ENCODE results near the gene TESMIN.

TESMIN gene, protein sequence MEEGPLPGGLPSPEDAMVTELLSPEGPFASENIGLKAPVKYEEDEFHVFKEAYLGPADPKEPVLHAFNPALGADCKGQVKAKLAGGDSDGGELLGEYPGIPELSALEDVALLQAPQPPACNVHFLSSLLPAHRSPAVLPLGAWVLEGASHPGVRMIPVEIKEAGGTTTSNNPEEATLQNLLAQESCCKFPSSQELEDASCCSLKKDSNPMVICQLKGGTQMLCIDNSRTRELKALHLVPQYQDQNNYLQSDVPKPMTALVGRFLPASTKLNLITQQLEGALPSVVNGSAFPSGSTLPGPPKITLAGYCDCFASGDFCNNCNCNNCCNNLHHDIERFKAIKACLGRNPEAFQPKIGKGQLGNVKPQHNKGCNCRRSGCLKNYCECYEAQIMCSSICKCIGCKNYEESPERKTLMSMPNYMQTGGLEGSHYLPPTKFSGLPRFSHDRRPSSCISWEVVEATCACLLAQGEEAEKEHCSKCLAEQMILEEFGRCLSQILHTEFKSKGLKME

DNA sequence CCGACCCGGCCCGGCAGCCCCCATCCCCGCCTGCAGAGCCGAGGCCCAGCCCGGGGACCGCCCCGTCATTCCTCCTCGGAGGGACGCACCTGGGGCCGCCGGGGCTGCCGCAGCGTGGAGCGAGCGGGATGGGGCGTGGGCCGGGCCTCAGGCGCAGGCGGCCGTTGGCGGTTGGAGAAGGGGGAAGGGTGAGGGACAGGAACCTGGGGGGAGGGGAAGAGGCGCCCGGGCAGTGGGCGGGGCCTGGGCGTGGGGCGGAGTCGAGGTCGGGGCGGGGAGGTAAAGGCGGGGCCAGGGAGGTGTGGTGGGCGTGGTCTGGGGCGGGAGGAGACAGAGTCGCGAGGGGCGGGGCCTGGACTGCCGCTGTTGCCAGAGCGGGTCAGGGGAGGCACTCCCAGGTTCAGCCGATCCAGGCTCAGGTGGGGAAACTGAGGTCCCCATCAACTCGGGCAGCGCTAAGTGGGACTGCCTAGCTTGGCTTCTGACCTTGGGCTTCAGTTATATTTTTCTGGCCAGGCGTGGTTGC, at the start of gene TESMIN:
TSS of gene TESMIN (minus strand) at position 190 of the 526 bp plus-strand sequence. CDS start 860 bp downstream, outside the sequence.
- no peak for DNase-seq (ENCODE audit: low read depth, low spot score)

DNA sequence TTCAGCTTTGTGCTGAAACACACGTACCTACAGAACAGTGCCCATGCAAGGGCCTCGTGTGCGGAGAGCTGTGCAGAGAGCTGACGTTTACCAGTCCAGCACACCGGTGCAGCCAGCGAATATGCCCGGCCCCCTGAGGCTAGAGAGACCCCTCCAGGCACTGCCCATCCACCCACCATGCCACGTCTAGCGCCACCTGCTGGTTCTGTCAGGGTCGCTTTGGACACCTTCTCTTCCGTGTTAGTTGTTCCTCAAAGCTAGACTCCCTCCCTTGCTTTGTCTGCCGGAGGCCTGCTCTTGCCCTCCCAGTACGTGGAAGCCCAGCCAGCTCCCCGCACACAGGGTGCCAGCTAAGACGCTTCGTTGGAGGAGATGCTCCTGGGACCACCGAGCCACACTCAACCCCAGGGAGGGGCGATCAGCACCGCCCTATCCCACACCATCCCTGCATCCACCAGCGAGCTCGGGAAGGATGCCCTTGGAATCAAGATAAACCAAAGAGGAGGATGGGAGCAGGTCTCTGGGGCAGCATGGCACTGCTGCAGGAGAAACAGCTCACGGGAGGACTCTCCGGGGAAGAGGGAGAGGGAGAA, 47.0 kb upstream of the TESMIN start:
- peak; percentile 38 for DNase-seq (ENCODE audit: low read depth, low spot score)

DNA sequence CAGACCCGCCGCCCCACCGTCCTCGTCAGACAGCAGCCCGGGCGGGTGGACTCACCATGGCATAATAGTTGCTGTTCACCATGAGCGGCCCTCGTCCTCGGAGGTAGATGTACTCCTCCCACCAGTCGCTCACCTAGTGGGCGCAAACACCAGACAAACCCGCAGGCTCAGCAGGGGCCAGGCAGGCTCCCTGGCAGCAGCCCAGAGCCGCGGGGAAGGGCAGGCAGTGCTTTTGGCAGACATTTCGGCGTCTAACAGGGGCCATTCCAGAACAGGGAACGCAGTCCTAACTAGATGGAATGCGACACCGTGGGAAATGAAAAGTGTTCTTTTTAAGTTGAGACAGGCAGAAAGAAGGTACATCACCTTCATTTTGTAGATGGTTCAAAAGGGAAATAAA, 45.5 kb upstream of the TESMIN start:
- no peak for DNase-seq (ENCODE audit: low read depth, low spot score)

DNA sequence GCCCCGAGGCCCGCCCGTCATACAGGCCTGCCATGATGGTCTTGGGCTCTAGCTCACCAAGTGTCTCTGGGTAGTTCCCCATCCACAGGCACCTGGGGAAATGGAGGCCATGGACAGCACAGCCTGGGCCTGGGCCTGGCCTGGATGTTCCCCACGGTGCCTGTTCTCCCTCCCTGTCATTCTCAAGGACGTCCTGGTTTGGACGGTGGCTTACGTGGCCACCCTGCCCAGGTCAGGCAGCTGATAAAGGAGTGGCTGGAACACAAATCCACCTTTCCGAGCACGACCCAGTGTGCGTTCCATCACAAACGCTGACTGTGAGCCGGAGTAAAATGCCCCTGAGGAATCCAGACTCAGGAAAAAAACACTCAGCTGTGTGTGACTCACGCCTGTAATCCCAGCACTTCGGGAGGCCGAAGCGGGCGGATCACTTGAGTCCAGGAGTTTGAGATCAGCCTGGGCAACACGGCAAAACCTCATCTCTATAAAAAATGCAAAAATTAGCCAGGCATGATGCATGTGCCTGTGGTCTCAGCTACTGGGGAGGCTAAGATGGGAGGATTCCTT, 41.2 kb upstream of the TESMIN start:
- DNase-seq (ENCODE audit: low read depth, low spot score) = no peak

DNA sequence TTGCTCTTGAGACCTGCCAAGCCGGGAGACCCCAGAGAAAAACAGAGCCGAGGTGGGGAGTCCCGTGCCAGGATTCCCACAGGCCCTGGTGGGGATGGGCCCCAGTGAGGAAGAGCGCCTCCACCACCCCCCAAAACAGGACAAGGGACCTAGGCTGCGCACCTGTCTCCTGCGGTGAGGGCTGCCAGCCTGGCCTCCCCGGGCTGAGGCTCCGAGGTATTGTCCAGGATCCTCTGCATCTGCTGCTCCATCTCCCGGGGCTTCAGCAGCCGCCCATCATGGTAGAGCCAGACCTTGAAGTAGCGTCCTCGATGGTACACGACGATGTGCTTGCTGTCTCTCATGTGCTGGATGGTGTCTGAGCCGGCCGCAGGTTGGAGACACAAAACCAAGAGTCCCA, 33.3 kb upstream of the TESMIN start:
- DNase-seq (ENCODE audit: low read depth, low spot score) = no peak

DNA sequence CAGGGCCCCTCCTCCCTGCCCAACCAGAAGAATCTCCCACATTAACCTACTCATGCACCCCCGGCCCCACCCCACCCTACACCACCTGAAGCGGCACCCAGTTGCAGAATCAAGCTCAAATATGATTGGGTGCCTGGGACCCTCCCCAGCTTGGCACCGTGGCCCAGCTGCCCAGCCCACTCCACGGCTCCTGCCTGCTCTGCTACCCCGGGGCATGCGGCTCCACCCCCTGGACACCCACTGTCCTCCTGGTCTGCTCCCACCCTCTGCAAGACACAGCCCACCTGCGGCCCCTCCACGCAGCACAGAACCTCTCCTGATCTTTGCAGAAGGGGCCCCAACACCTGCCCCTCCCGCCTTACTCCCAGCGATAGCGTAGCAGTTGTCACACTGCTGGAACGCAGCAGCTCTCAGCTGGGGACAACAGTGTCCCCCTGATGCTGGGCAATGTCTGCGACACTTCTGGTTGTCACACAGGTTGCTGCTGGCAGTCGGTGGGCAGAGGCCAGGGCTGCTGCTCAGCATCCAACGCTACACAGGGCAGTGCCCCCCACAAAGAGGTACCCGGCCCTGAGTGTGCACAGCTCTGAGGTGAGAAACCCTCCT, 32.0 kb upstream of the TESMIN start:
- no peak for DNase-seq (ENCODE audit: low read depth, low spot score)

DNA sequence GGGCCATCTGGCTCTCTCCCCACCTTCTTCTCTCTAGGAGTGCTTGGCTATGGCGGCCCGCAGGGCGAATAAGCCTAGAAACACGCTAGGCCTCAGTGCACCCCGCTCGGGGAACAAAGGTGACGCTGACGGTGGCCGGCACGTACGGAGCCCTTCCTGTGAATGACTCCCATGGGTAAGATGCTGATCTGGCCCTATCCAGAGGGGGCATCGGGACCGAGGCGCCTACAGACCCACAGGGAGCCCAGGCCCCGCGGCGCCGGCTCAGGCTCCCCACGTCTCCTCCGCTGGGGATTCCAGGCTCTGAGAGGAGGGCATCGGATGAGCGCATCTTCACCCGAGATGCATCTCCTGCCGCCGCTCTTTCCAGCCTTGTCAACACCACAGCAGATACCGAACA, 31.4 kb upstream of the TESMIN start:
- DNase-seq (ENCODE audit: low read depth, low spot score) = no peak

DNA sequence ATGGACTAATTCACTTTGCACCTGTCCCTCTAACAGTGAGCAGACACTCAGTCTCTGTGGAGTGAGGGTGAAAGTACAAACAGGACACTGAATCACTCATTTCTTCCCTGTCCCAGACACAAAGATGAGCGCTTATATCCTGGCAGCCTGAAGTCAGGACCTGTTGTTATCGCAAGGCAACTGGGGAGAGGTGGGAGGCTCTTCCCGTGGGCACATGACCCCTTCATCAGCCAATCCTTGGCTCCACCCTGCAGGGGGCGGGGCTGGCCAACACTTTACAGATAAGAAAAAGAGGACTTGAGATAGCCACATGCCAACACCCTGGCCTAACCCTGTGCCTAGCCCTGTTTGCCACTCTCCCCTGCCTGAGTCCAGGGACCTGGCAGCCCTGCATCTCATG, 29.5 kb upstream of the TESMIN start:
- peak; percentile 42 for DNase-seq (ENCODE audit: low read depth, low spot score)

DNA sequence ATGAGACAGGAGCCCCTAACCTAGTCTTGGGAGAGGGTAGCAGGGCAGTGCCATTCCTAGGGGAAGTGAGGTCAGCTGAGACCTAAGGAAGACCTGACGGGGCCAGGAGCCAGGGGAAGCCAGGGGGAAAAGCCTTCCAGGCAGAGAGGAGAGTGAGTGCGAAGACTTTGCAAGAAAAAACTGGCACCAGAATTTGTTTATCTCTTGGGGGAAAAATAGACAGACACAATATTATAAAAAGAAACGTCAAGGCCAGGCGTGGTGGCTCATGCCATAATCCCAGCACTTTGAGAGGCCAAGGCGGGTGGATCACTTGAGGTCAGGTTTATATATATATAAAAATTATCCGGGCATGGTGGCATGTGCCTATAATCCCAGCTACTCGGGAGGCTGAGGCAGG, 26.9 kb upstream of the TESMIN start:
- DNase-seq (ENCODE audit: low read depth, low spot score) = no peak

DNA sequence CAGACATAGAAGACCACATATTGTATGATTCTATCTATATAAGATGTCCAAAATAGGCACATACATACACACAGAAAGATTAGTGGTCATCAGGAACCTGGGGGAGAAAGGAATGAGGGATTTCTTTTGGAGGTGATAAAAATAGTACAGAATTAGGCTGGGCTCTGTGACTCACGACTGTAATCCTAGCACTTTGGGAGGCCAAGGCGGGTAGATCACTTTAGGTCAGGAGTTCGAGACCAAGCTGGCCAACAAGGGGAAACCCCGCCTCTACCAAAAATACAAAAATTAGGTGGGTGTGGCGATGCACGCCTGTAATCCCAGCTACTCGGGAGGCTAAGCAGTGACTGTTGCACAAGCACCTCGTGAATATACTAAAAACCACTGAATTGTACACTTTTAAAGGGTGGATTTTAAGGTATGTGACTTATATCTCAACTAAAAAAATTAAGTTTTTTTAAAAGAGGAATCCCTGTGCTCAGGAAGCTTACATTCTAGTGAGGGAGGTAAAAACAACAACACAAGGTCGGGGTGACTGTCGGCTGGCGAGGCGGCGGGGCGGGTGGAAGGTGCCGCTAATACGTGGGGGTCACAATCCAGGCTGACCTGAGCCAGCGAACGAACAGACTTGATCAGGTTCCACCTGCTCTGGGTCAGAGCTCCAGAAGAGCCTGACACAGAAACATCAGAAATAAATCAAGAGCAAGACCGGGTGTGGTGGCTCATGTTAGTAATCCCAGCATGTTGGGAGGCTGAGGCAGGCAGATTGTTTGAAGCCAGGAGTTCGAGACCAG, 25.3 kb upstream of the TESMIN start:
- no peak for DNase-seq (ENCODE audit: low read depth, low spot score)

DNA sequence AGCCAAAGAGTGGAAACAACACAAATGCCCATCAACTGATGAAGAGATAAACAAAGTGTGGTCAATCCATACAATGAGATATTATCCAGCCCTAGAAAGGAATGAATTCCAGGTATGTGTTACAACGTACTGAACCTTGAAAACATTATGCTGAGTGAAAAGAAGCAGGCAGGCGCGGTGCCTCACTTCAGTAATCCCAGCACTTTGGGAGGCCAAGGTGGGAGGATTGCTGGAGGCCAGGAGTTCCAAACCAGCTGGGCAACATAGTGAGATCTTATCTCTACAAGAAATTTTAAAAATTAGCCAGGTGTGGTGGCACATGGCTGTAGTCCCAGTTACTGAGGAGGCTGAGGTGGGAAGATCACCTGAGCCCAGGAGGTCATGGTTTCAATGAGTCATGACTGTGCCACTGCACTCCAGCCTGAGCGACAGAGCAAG, 24.6 kb upstream of the TESMIN start:
- DNase-seq (ENCODE audit: low read depth, low spot score) = no peak

DNA sequence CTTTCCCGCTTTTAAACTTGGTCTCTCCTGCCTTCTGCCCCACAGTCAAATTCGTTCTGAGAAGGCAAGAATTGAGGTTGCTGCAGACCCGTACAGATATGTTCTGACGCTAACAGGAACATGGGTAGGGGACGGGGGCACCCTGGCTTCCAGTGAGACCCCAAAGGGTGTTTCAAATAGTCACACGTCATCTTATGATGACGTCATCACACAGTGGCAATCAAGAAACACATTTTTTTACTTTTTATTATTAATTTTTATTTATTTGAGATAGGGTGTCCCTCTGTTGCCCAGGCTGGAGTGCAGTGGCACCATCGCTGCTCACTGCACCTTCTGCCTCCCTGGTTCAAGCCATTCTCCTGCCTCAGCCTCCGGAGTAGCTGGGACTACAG, 22.9 kb upstream of the TESMIN start:
- DNase-seq (ENCODE audit: low read depth, low spot score) = no peak

DNA sequence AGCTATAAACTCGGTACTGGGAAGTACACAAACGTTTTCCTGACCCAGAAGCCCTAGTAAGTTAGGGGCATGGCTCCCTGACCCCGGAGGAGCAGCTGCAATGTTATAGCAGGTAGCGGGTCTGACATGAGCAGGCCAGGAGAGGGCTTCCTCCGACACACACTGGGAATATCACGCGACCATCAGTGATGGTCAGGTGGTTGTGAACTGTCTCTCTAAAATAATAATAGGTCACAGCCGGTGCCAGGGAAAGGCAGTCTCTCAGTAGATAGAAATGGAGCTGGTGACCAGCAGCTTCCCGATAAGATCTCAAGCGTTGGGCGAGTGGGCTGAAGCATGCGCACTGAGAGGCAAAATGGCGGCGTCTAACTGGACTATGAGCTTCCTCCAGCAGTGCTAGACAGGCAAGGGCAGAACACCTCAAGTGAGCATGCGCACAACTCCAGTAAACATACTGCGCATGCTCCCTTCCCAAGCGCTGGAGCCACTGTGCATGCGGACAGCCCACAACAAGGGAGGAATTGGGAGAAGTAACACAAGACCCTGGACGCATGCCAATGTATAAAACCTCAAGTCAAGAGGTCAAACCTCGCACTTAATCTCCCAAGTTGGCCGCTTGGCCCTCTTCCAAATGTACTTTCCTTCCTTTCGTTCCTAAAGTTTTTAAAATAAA, 22.3 kb upstream of the TESMIN start:
- no peak for DNase-seq (ENCODE audit: low read depth, low spot score)

DNA sequence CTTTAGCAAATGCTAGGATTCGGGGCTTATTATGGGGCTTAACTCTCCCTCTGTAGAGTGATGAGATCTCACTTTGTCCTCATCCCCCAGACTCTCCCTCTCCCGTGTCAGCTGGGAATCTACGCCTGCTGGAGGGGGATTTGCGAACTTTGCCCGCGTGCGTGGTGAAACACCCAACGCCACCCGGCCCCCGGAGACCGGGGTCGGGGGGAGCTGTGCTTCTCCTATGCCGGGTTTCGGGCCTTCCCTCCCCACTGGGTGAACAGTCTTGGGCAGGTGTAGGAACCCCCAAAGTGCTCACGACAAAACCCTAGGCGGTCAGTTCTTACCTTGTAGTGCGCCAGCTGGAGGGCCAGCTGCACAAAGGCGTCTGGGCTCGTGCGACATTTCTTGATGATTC, 21.6 kb upstream of the TESMIN start:
- no peak for DNase-seq (ENCODE audit: low read depth, low spot score)

DNA sequence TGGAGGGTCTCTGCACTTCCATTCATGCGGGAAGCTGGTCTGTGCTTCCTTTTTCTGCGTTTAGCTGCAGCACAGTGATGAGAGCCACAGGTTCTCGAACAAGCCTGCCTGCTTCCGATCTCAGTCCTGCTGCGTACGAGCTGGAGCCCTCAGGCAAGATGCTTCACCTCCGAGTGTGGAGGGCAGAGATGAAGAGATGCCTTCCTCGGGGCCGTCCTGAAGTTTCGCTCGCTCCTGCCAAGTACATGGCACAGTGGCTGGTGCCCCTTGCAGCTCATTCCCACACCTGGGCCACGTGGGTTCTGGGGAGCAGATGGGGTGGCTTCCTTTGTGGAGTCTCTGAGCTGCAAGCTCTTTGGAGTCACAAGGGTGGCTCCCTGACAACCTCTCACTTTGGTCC, 19.5 kb upstream of the TESMIN start:
- DNase-seq (ENCODE audit: low read depth, low spot score) = no peak

DNA sequence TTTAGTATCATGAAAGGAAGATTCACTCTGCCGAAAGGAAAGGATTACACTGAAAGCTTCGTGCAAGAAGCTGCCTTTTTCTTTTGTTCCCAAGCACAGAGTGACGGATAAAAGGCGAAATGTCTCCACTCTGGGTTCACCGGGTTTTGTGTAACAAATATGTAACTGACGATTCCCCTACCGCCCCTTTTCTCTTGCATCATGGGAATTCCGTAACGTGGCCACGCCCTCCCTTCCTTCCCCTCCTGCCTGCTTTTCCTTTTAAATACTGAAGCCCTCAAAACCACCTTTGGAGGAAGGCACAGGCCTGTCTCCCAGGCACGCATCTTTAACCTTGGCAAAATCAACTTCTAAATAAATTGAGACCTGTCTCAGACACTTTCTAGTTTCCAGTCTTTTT, 16.4 kb upstream of the TESMIN start:
- no peak for DNase-seq (ENCODE audit: low read depth, low spot score)

DNA sequence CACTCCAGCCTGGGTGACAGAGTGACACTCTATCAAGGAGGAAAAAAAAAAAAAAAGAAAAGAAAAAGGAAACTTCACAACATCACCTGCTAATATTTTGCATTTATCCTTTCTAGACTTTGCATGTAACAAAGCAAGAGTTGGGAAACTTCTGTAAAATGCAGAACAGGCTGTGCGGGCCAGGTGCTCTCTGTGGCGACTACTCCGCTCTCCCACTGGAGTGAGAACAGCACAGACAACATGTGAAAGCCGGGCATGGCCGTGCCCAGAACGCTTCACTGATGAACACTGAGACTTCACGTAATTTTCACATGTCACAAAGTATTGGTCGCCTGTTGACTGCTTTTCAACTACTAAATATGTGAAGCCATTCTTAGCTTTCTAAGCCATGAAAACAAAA, 15.5 kb upstream of the TESMIN start:
- DNase-seq (ENCODE audit: low read depth, low spot score) = no peak

DNA sequence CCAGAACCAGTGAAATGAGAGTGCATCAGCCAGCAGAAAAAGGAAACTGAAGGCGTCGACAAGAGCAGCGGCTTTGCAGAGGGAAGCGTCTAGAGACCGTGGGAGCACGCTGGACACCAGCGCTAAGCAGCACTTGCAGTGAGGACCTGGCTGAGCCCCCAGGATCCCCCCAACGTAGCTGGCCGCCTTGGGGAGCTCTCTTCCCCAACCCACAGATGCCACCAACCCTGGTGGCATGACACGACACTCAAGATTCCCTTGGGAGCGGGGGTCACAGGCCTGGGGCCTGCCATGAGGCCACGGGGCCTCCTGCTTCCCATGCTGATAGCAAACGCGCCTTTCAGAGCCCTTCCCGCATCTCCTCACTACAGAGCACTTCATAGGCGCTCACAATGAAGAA, 13.4 kb upstream of the TESMIN start:
- DNase-seq (ENCODE audit: low read depth, low spot score) = no peak

DNA sequence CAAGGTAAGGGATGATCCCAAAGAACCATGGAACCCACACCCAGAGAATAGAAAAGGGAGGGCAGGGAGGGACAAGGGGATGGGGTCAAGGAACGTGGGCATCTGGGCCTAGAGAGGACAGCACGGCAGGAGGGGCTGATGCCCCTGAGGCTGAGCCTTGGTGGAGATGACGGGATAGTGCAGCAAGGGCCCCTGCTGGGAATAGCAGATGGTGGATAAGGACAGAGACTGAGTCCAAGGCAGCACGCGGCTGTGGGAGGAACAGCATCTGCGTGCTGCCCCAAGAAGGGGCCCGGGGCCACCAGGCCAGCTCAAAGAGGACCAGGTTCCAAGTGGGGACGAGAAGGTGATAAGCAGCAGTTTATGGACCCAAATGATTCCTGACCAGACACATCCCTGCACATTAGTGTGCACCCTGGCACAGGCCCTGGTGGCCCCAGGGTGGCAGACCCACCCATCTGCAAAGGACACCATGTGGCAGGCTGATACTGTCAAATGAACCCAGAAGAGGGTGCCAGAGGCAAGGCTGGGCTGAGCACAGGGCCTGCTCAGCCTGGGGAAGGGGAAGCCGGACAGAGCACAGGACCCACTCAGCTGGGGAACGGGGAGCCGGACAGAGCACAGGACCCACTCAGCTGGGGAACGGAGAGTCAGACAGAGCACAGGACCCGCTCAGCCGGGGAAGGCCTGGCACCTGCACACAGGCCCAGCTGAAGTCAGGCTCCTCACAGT, 12.8 kb upstream of the TESMIN start:
- no peak for DNase-seq (ENCODE audit: low read depth, low spot score)

DNA sequence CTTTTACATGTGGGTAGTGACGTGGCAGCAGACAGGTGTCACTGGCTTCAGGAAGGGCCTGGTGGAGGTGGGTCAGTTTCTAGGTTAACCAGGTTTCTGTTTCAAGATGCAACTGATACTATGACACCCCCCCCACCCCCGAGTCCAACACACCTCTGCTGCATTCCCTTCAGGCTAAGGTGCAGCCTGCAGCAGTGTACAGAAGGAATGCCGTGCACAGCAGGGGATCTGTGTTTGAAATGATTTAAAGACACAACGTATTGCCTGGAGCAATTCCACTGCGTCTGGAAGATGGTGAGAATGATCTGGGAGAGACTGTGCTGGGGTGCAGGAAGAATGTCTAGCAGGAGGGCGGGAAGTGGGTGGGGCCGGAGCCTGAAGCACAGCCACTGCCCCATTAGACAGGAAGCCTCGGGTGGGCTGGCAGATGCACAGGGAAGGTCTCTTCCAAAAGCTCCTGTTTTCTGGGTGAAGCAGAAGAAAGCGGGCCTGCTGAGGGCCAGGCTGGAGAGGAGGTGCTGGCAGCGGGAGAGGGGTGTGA, 11.9 kb upstream of the TESMIN start:
- no peak for DNase-seq (ENCODE audit: low read depth, low spot score)

Measured in iPS DF 19.7 (cell line).